ENCODE data around the gene NT5DC2.
"Not testable (repeated sequence)": the region's sequence is repeated elsewhere in the genome, so short reads cannot be mapped to it uniquely, and the experiment has no call there.

NT5DC2 gene

GRCh38 chr3:52528586-52529375, 4.9 kb downstream of the NT5DC2 start:
- Histone ChIP-seq H3K9me3 (ENCODE audit: severe bottlenecking) (no peaks in the 10 kb centered on the region), H3K36me3 (peaks cover 70% of the 10 kb centered on the region), H3K27me3 (ENCODE audit: insufficient read depth, low read depth, severe bottlenecking) (no peaks in the 10 kb centered on the region), H3K27ac (no peak overlapping the region), H3K4me3 (ENCODE audit: low read depth, low read length) (no peak overlapping the region)
- TF ChIP-seq, protein P1, sequence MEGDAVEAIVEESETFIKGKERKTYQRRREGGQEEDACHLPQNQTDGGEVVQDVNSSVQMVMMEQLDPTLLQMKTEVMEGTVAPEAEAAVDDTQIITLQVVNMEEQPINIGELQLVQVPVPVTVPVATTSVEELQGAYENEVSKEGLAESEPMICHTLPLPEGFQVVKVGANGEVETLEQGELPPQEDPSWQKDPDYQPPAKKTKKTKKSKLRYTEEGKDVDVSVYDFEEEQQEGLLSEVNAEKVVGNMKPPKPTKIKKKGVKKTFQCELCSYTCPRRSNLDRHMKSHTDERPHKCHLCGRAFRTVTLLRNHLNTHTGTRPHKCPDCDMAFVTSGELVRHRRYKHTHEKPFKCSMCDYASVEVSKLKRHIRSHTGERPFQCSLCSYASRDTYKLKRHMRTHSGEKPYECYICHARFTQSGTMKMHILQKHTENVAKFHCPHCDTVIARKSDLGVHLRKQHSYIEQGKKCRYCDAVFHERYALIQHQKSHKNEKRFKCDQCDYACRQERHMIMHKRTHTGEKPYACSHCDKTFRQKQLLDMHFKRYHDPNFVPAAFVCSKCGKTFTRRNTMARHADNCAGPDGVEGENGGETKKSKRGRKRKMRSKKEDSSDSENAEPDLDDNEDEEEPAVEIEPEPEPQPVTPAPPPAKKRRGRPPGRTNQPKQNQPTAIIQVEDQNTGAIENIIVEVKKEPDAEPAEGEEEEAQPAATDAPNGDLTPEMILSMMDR (IDR thresholded peaks at IDR 0.05; ENCODE audit: low read depth, low read length): no peak
- peak; percentile 11 for DNase-seq

DNA sequence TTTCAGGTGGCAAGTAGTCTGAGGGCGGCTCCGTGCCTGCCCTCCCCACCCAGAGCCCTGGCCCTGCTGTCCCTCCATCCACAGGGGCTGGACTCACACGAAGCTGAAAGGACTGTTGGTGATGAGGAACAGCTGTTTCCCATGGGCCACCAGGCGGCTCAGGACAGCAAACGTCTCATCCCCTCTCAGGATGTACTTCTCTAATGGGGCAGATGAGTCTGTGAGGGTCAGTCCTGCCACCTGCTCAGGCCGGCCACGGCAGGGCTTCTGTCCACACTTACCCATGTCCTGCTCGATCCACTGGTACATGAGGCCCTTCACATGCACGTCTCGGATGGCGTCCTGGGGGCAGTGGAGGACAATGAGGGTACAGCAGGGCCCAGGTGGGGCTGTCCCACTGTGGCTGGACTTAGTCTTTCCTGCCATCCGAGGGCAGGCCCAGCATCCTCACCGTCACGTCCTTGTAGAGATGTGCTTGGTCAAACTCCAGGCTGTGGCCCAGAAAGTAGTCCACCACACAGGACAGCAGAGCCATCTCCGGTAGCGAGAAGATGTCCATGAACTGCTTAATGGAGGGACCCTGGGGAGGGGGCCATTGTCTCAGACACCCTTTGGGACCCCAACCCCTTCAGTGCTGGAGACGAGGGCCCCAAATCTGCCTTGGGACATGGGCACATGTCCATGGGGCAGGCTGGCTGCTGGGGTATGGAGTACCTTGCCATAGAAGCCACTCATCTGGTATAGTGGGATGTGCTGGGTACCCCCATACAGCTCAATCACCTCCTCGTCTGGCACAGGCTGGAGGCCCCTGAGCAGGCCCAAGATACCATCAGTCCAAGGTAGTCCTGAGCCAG, 5.7 kb downstream of the NT5DC2 start:
- H3K4me3 ChIP-seq (ENCODE audit: low read depth, low read length): no peak overlapping the region

GRCh38 chr3:52527039-52527731, 6.5 kb downstream of the NT5DC2 start:
- Histone ChIP-seq H3K4me3 (ENCODE audit: low read depth, low read length) (no peak overlapping the region), H3K9me3 (ENCODE audit: severe bottlenecking) (no peaks in the 10 kb centered on the region), H3K36me3 (peaks cover 76% of the 10 kb centered on the region), H3K27ac (no peak overlapping the region), H3K27me3 (ENCODE audit: insufficient read depth, low read depth, severe bottlenecking) (no peaks in the 10 kb centered on the region)
- DNase-seq: no peak
- TF ChIP-seq, protein P1 (IDR thresholded peaks at IDR 0.05; ENCODE audit: low read depth, low read length): no peak

More for the DNA sequence above, 5.7 kb downstream of the NT5DC2 start:
- H3K9me3 ChIP-seq (ENCODE audit: severe bottlenecking): no peaks in the 10 kb centered on the region
- H3K27me3 ChIP-seq (ENCODE audit: insufficient read depth, low read depth, severe bottlenecking): no peaks in the 10 kb centered on the region
- no peak overlapping the region for H3K27ac ChIP-seq
- peaks cover 77% of the 10 kb centered on the region for H3K36me3 ChIP-seq
- TF ChIP-seq, protein P1 (IDR thresholded peaks at IDR 0.05; ENCODE audit: low read depth, low read length): no peak
- peak; percentile 2 for DNase-seq

GRCh38 chr3:52526671-52527038, 7.0 kb downstream of the NT5DC2 start:
- H3K27ac ChIP-seq: not testable (repeated sequence)
- peaks cover 71% of the 10 kb centered on the region for H3K36me3 ChIP-seq

DNA sequence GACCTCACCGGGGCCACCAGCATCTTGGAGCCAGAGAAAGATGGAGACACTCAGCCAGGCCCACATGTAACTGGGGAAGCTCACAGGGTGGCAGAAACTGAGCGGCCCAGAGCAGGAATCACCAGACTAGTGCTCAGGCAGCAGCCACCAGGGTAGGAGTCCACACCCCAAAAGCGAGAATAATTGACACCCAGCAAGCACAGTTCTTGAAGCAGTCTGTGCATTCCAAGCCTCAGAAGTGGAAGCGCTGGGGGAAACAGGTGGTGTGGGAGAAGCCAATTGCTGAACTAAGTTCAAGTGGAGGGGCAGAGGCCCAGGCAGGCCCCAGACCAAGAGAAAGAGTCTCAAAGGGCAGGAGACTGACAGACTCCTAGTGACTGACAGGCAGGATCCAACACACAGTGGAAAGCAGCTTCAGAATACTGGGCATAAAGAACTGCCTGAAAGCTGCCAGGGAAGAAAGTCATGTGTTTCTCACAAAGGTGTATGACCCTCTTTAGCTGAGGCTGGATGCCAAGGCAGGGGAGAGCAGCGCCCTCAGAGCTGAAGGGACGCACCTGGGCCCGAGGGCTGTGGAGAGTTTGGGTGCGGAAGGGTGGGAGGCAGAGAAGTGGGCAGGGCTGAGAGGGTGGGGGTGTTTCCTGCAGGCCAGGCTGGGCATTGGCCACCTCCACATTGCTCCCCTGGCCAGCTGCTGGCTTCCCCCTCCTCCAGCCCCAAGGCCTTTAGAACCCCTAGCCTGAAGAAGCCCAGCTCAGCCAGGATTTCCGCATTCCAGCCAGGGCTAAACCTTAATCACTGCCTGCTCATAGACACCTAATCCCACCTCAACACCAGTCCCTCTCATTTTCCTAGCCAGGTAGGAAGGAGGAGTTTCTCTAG, 7.7 kb downstream of the NT5DC2 start:
- TF ChIP-seq, protein P1 (IDR thresholded peaks at IDR 0.05; ENCODE audit: low read depth, low read length): no peak
- DNase-seq: peak; percentile 73
- Histone ChIP-seq H3K9me3 (ENCODE audit: severe bottlenecking) (no peaks in the 10 kb centered on the region), H3K36me3 (peaks cover 68% of the 10 kb centered on the region), H3K4me3 (ENCODE audit: low read depth, low read length) (no peak overlapping the region), H3K27me3 (ENCODE audit: insufficient read depth, low read depth, severe bottlenecking) (no peaks in the 10 kb centered on the region), H3K27ac (no peak overlapping the region)

More at GRCh38 chr3:52526671-52527038, 7.0 kb downstream of the NT5DC2 start:
- DNase-seq; H3K4me3 ChIP-seq (ENCODE audit: low read depth, low read length); H3K27me3 ChIP-seq (ENCODE audit: insufficient read depth, low read depth, severe bottlenecking); H3K9me3 ChIP-seq (ENCODE audit: severe bottlenecking): not testable (repeated sequence)

Data from WERI-Rb-1 (cell line).